A549 (cell line): ENCODE data around the gene GABRR2. TPM values are rescaled to one million over a fixed set of nuclear protein-coding genes. Genes with fewer than 3 reads are reported as not detected.

Source experiments
- ATAC-seq, 2 experiments: fragments of 200-7000 bp in 1 of 2; fragments of >200 bp in 1 of 2; cut with Nextera tagmentation in 1 of 2; cut with Tn5 transposase in 1 of 2; 3 replicates each; pipeline versions ENCODE4 v1.8.0 to v1.9.1; 2018 to 2020; ENCODE audit warnings: mild to moderate bottlenecking in 1 of 2, moderate library complexity in 1 of 2
- CTCF ChIA-PET: fragments of 300-600 bp; sonication (Branson Sonifier 250); formaldehyde crosslinking; extraction: SDS; loops from one replicate; lab custom pipeline; 2021; ENCODE audit warnings: antibody characterized with exemption, inconsistent platforms; lab: Yijun Ruan, JAX
- POLR2A ChIA-PET: fragments of 350-600 bp; formaldehyde crosslinking; extraction: SDS; loops from one replicate; lab custom pipeline; 2021; ENCODE audit warnings: antibody characterized with exemption, inconsistent platforms; lab: Yijun Ruan, JAX
- DNase-seq, 2 experiments: peaks; one replicate each; pipeline versions ENCODE4 v3.0.0 to v3.0.0-alpha.2; 2011 to 2016; ENCODE audit warnings: low read depth in 1 of 2, low spot score in 1 of 2
- FAIRE-seq: peaks from 2 replicates; lab custom pipeline; 2011; peaks lifted over from hg19 to GRCh38; lab: Jason Lieb, UNC
- H3K27ac ChIP-seq, 2 experiments: fragments of >200 bp; sonication (Bioruptor Twin); formaldehyde crosslinking; 3 replicates each; pipeline ENCODE4 v1.5.1; 2016 to 2017
- H3K4me1 ChIP-seq: fragments of >200 bp; sonication (Bioruptor Twin); formaldehyde crosslinking; 3 replicates; pipeline ENCODE4 v1.6.1; 2016
- H3K4me2 ChIP-seq: fragments of >200 bp; sonication (Bioruptor Twin); formaldehyde crosslinking; 3 replicates; pipeline ENCODE4 v1.6.1; 2016
- H3K4me3 ChIP-seq: fragments of >200 bp; sonication (Bioruptor Twin); formaldehyde crosslinking; 3 replicates; pipeline ENCODE4 v1.5.1; 2016
- H3K9me3 ChIP-seq: fragments of >200 bp; sonication (Bioruptor Twin); formaldehyde crosslinking; 3 replicates; pipeline ENCODE4 v1.6.1; 2016
- CBX2 ChIP-seq: fragments of 200-600 bp; sonication (generic); IDR thresholded peaks from 2 replicates; pipeline ENCODE4 v1.6.1; 2016; ENCODE audit warnings: low read depth, mild to moderate bottlenecking, borderline replicate concordance
- CBX8 ChIP-seq: fragments of 200-600 bp; sonication (generic); IDR thresholded peaks from 2 replicates; pipeline ENCODE4 v1.6.1; 2016
- CHD2 ChIP-seq: fragments of 150-350 bp; IDR thresholded peaks from 2 replicates; pipeline ENCODE4 v1.6.1; 2014; ENCODE audit warnings: low read length; ENCODE audit not compliant: partially characterized antibody
- CHD4 ChIP-seq: fragments of 200-600 bp; sonication (generic); IDR thresholded peaks from 2 replicates; pipeline ENCODE4 v1.6.1; 2016; ENCODE audit warnings: antibody characterized with exemption, mild to moderate bottlenecking, borderline replicate concordance
- EHF ChIP-seq: fragments of 250-450 bp; sonication (Bioruptor Pico); IDR thresholded peaks from 2 replicates; pipeline ENCODE4 v1.5.0; 2020; ENCODE audit warnings: mild to moderate bottlenecking
- EHMT2 ChIP-seq: fragments of 200-600 bp; sonication (generic); IDR thresholded peaks from 2 replicates; pipeline ENCODE4 v1.6.1; 2016; ENCODE audit warnings: antibody characterized with exemption, low read depth, mild to moderate bottlenecking, moderate library complexity
- ESRRA ChIP-seq: fragments of 150-350 bp; IDR thresholded peaks from 2 replicates; pipeline ENCODE4 v1.6.1; 2014; ENCODE audit warnings: mild to moderate bottlenecking, low read length, borderline replicate concordance
- FOSB ChIP-seq: fragments of 250-450 bp; sonication (Bioruptor Pico); IDR thresholded peaks from 2 replicates; pipeline ENCODE4 v1.5.0; 2020; ENCODE audit warnings: mild to moderate bottlenecking, moderate library complexity
- HMGXB4 ChIP-seq: fragments of 250-450 bp; sonication (Bioruptor Pico); IDR thresholded peaks from 2 replicates; pipeline ENCODE4 v1.5.0; 2021; ENCODE audit warnings: mild to moderate bottlenecking, moderate library complexity, borderline replicate concordance
- HOXB5 ChIP-seq: fragments of 250-450 bp; sonication (Bioruptor Pico); IDR thresholded peaks from 2 replicates; pipeline ENCODE4 v1.5.0; 2020; ENCODE audit warnings: mild to moderate bottlenecking, moderate library complexity
- KDM1A ChIP-seq: fragments of 200-600 bp; sonication (generic); IDR thresholded peaks from 2 replicates; pipeline ENCODE4 v1.6.1; 2016; ENCODE audit warnings: low read depth, mild to moderate bottlenecking
- MAFK ChIP-seq: fragments of 450-650 bp; IDR thresholded peaks from 2 replicates; pipeline ENCODE4 v1.6.1; 2014; ENCODE audit not compliant: partially characterized antibody
- PBX3 ChIP-seq: IDR thresholded peaks from 2 replicates; pipeline ENCODE4 v1.6.1; 2012
- POLR2A ChIP-seq: IDR thresholded peaks from 2 replicates; pipeline ENCODE4 v1.6.1; 2012; ENCODE audit warnings: mild to moderate bottlenecking, low read length
- REST ChIP-seq: fragments of 200-600 bp; sonication (generic); IDR thresholded peaks from 2 replicates; pipeline ENCODE4 v1.6.1; 2016; ENCODE audit warnings: antibody characterized with exemption, mild to moderate bottlenecking, moderate library complexity
- RFX5 ChIP-seq: fragments of 450-650 bp; IDR thresholded peaks from 2 replicates; pipeline ENCODE4 v1.7.1; 2014; ENCODE audit warnings: antibody characterized with exemption, mild to moderate bottlenecking, moderate library complexity
- SREBF2 ChIP-seq: fragments of 450-650 bp; IDR thresholded peaks from 2 replicates; pipeline ENCODE4 v1.6.1; 2014; ENCODE audit warnings: mild to moderate bottlenecking, moderate library complexity
- TFCP2L1 ChIP-seq: fragments of 250-450 bp; sonication (Bioruptor Pico); IDR thresholded peaks from 2 replicates; pipeline ENCODE4 v1.5.0; 2021; ENCODE audit warnings: mild to moderate bottlenecking
- TP53 ChIP-seq: fragments of 250-450 bp; sonication (Bioruptor Pico); IDR thresholded peaks from 2 replicates; pipeline ENCODE4 v1.5.0; 2021; ENCODE audit warnings: mild to moderate bottlenecking, moderate library complexity
- ZC3H11A ChIP-seq: fragments of 450-650 bp; IDR thresholded peaks from 2 replicates; pipeline ENCODE4 v1.6.1; 2014; ENCODE audit warnings: antibody characterized with exemption, mild to moderate bottlenecking
- ZFP36 ChIP-seq: fragments of 450-650 bp; IDR thresholded peaks from 2 replicates; pipeline ENCODE4 v1.6.1; 2014; ENCODE audit warnings: borderline replicate concordance; ENCODE audit not compliant: partially characterized antibody
- WGBS: methylation state at CpG from one replicate; pipeline ENCODE4 v1.1.6; 2017; ENCODE audit errors: missing lambda C conversion rate; 5-methylcytosine and 5-hydroxymethylcytosine counted together
- polyA plus RNA-seq, 4 experiments: library from polyadenylated mRNA; depleted of rRNA in 3 of 4; stranded (reverse); fragments of >200 nt; fragmentation: RNase III in 1 of 4; extraction: RNeasy Plus Mini Kit Qiagen cat#74134 plus additional on column Dnase treatment in 1 of 4; gene quantifications; 2 replicates in 3 of 4; 3 replicates in 1 of 4; pipeline ENCODE4 v1.2.3, GENCODE V29; 2011 to 2017

Gene GABRR2
- polyA plus RNA-seq, 2 of the 4 experiments (the other 2 are of a cell fraction), result 0.08 to 0.09 TPM

- WGBS, result 56% methylated on average over 7 of the region's 7 CpGs
- H3K4me1 ChIP-seq, result no peaks in the 10 kb centered on the region
- ATAC-seq, result no peak
- POLR2A ChIA-PET, result no interaction called here
- no peak for FAIRE-seq
- no peak overlapping the region for H3K27ac ChIP-seq
- no peak overlapping the region for H3K4me3 ChIP-seq
- no peak for TF ChIP-seq ZFP36
- TF ChIP-seq HMGXB4, result no peak
- no peak for TF ChIP-seq FOSB (CRISPR knock-in tag)
- no peak for TF ChIP-seq TP53
- no peak for TF ChIP-seq REST
- TF ChIP-seq CHD2, result no peak
- no peak for TF ChIP-seq ZC3H11A
- TF ChIP-seq CBX8, result no peak
- no peak for TF ChIP-seq EHF
- no peak for TF ChIP-seq SREBF2
- TF ChIP-seq TFCP2L1 (CRISPR knock-in tag), result no peak
- no peak for TF ChIP-seq RFX5
- no peak for TF ChIP-seq CHD4
- no peak for TF ChIP-seq CBX2
- TF ChIP-seq MAFK, result no peak
- no peak for TF ChIP-seq POLR2A
- TF ChIP-seq, all 56 proteins: peak for 0
- Histone ChIP-seq H3K9me3 (no peaks in the 10 kb centered on the region), H3K4me2 (no peak overlapping the region)
- CTCF ChIA-PET, result interaction anchor here (0.9 to 2.1 kb wide), 4 partner anchors 9 to 267 kb away, joined by 3 to 7 read pairs (median 4); no protein-coding TSS in a partner anchor
- DNase-seq, result no peak
Observed at GRCh38 chr6:89250239-89250638, 64.9 kb downstream of the GABRR2 start.

GRCh38 chr6:89244241-89244985 is 70.7 kb downstream of the GABRR2 start:
- no peaks in the 10 kb centered on the region for H3K4me1 ChIP-seq
- no peaks in the 10 kb centered on the region for H3K9me3 ChIP-seq
- DNase-seq (no peak), ATAC-seq (no peak), FAIRE-seq (no peak)
- POLR2A ChIA-PET, result interaction anchor here (1.3 kb wide), 1 partner anchor 262 kb away, joined by 3 read pairs; no protein-coding TSS in a partner anchor
- H3K4me3 ChIP-seq, result no peak overlapping the region
- CTCF ChIA-PET, result interaction anchor here (0.8 to 2.2 kb wide), 3 partner anchors 38 to 262 kb away, joined by 3 to 13 read pairs (median 12); no protein-coding TSS in a partner anchor
- TF ChIP-seq FOSB (CRISPR knock-in tag), result no peak
- H3K4me2 ChIP-seq, result no peak overlapping the region
- 40% methylated on average over 5 of the region's 5 CpGs for WGBS
- no peak overlapping the region for H3K27ac ChIP-seq

- CTCF ChIA-PET, result interaction anchor here (0.7 to 2.2 kb wide), 3 partner anchors 120 to 261 kb away, joined by 3 to 13 read pairs (median 12); no protein-coding TSS in a partner anchor
- TF ChIP-seq KDM1A (no peak), ZFP36 (no peak), HOXB5 (CRISPR knock-in tag) (no peak), TFCP2L1 (CRISPR knock-in tag) (no peak), PBX3 (no peak), EHMT2 (no peak), ESRRA (no peak)
- POLR2A ChIA-PET, result interaction anchor here (1.3 kb wide), 1 partner anchor 261 kb away, joined by 3 read pairs; no protein-coding TSS in a partner anchor
- Histone ChIP-seq H3K27ac (no peak overlapping the region), H3K4me3 (no peak overlapping the region), H3K4me2 (no peak overlapping the region), H3K9me3 (no peaks in the 10 kb centered on the region), H3K4me1 (no peaks in the 10 kb centered on the region)
- WGBS, result 73% methylated on average over 1 of the region's 1 CpG
- ATAC-seq (no peak), DNase-seq (no peak), FAIRE-seq (no peak)
Observed at GRCh38 chr6:89243331-89243629, 71.8 kb downstream of the GABRR2 start.
